Loucy (cell line): ENCODE data around the gene HS3ST5.
"Not testable (repeated sequence)": the region's sequence is repeated elsewhere in the genome, so short reads cannot be mapped to it uniquely, and the experiment has no call there.

Source experiments
- H2AFZ ChIP-seq: fragments of 200-600 bp; sonication (generic); 2 replicates; pipeline ENCODE4 v1.6.0; 2016; ENCODE audit warnings: antibody characterized with exemption, mild to moderate bottlenecking, low read length, moderate library complexity
- H3F3A ChIP-seq: fragments of 200-600 bp; 2 replicates; pipeline ENCODE4 v1.6.0; 2016; ENCODE audit warnings: antibody characterized with exemption, low read depth, mild to moderate bottlenecking
- H3K27me3 ChIP-seq: fragments of 200-600 bp; sonication (generic); 2 replicates; pipeline ENCODE4 v1.6.1; 2014; ENCODE audit warnings: low read length, mild to moderate bottlenecking; ENCODE audit not compliant: insufficient read depth, poor library complexity, severe bottlenecking
- H3K36me3 ChIP-seq: fragments of 200-600 bp; sonication (generic); 2 replicates; pipeline ENCODE4 v1.6.1; 2016; ENCODE audit warnings: low read length; ENCODE audit not compliant: insufficient read depth
- H3K4me1 ChIP-seq: fragments of 200-600 bp; sonication (generic); 2 replicates; pipeline ENCODE4 v1.5.1; 2014; ENCODE audit warnings: low read length, mild to moderate bottlenecking; ENCODE audit not compliant: insufficient read depth, poor library complexity, severe bottlenecking
- H3K4me2 ChIP-seq: fragments of 200-600 bp; sonication (generic); 2 replicates; pipeline ENCODE4 v1.6.0; 2014; ENCODE audit warnings: antibody characterized with exemption, low read length, low read depth, mild to moderate bottlenecking; ENCODE audit not compliant: poor library complexity, severe bottlenecking
- H3K4me3 ChIP-seq: fragments of 200-600 bp; sonication (generic); 2 replicates; pipeline ENCODE4 v1.5.1; 2014; ENCODE audit warnings: low read length, mild to moderate bottlenecking, mixed read lengths; ENCODE audit not compliant: poor library complexity, severe bottlenecking
- H3K79me2 ChIP-seq: fragments of 200-600 bp; sonication (generic); 2 replicates; pipeline ENCODE4 v1.6.1; 2014; ENCODE audit warnings: low read length; ENCODE audit not compliant: insufficient read depth
- H3K9ac ChIP-seq: fragments of 200-600 bp; sonication (generic); 2 replicates; pipeline ENCODE4 v1.6.0; 2014; ENCODE audit warnings: mild to moderate bottlenecking, low read depth, low read length, moderate library complexity; ENCODE audit not compliant: poor library complexity, severe bottlenecking
- H3K9me2 ChIP-seq: fragments of 200-600 bp; sonication (generic); replicated peaks from 2 replicates; pipeline ENCODE4 v1.6.1; 2016; ENCODE audit warnings: low read depth, low read length, mixed read lengths
- H3K9me3 ChIP-seq: fragments of 200-600 bp; sonication (generic); 2 replicates; pipeline ENCODE4 v1.6.1; 2014; ENCODE audit warnings: mild to moderate bottlenecking, antibody characterized with exemption, low read length, low read depth; ENCODE audit not compliant: insufficient read depth
- H4K20me1 ChIP-seq: fragments of 200-600 bp; sonication (generic); 2 replicates; pipeline ENCODE4 v1.6.0; 2014; ENCODE audit warnings: antibody characterized with exemption, low read length, mild to moderate bottlenecking; ENCODE audit not compliant: insufficient read depth, poor library complexity, severe bottlenecking
- CTCF ChIP-seq: fragments of 200-600 bp; sonication (generic); conservative IDR thresholded peaks from 2 replicates; pipeline ENCODE4 v1.5.1; 2014; ENCODE audit warnings: mild to moderate bottlenecking, antibody characterized with exemption, low read length
- EZH2phosphoT487 ChIP-seq: fragments of 200-600 bp; IDR thresholded peaks from 2 replicates; pipeline ENCODE4 v1.6.1; 2018; ENCODE audit warnings: antibody characterized with exemption, mild to moderate bottlenecking, moderate library complexity, borderline replicate concordance

HS3ST5 gene

GRCh38 chr6:114052141-114052540 lies 290.7 kb downstream of the HS3ST5 start:
- Histone ChIP-seq H3K4me1 (no peaks in the 10 kb centered on the region), H3K27me3 (no peaks in the 10 kb centered on the region), H3K9me3 (no peaks in the 10 kb centered on the region), H3K9ac (no peak overlapping the region), H3F3A (no peaks in the 10 kb centered on the region), H3K9me2 (no peaks in the 10 kb centered on the region), H3K4me3 (no peak overlapping the region), H3K4me2 (no peak overlapping the region), H4K20me1 (no peaks in the 10 kb centered on the region), H3K36me3 (no peaks in the 10 kb centered on the region), H3K79me2 (no peaks in the 10 kb centered on the region), H2AFZ (no peak overlapping the region)
- no peak for TF ChIP-seq EZH2phosphoT487

GRCh38 chr6:114051031-114051430 lies 291.8 kb downstream of the HS3ST5 start:
- no peak overlapping the region for H3K4me3 ChIP-seq
- no peaks in the 10 kb centered on the region for H4K20me1 ChIP-seq
- H3K9ac ChIP-seq: no peak overlapping the region
- H3K9me3 ChIP-seq: no peaks in the 10 kb centered on the region
- H3K9me2 ChIP-seq: no peaks in the 10 kb centered on the region
- no peaks in the 10 kb centered on the region for H3K27me3 ChIP-seq
- no peaks in the 10 kb centered on the region for H3K79me2 ChIP-seq
- TF ChIP-seq EZH2phosphoT487 (no peak), CTCF (no peak)
- H3F3A ChIP-seq: no peaks in the 10 kb centered on the region
- no peaks in the 10 kb centered on the region for H3K36me3 ChIP-seq
- H2AFZ ChIP-seq: no peak overlapping the region
- H3K4me2 ChIP-seq: no peak overlapping the region
- H3K4me1 ChIP-seq: no peaks in the 10 kb centered on the region

- H3K79me2 ChIP-seq: no peaks in the 10 kb centered on the region
- H3K9me2 ChIP-seq: no peaks in the 10 kb centered on the region
- TF ChIP-seq EZH2phosphoT487 (no peak), CTCF (no peak)
- H3K4me2 ChIP-seq: no peak overlapping the region
- no peaks in the 10 kb centered on the region for H3F3A ChIP-seq
- H2AFZ ChIP-seq: no peak overlapping the region
- H3K9ac ChIP-seq: no peak overlapping the region
- no peaks in the 10 kb centered on the region for H4K20me1 ChIP-seq
- no peaks in the 10 kb centered on the region for H3K4me1 ChIP-seq
- H3K4me3 ChIP-seq: no peak overlapping the region
- no peaks in the 10 kb centered on the region for H3K9me3 ChIP-seq
- no peaks in the 10 kb centered on the region for H3K36me3 ChIP-seq
- H3K27me3 ChIP-seq: no peaks in the 10 kb centered on the region
Observed at GRCh38 chr6:114049367-114049966, 293.4 kb downstream of the HS3ST5 start.

GRCh38 chr6:114044566-114044965 lies 298.3 kb downstream of the HS3ST5 start:
- H3K79me2 ChIP-seq, H2AFZ ChIP-seq, H3F3A ChIP-seq, H3K4me1 ChIP-seq, H3K9ac ChIP-seq, H3K9me2 ChIP-seq, H3K36me3 ChIP-seq, H3K27me3 ChIP-seq, H3K4me2 ChIP-seq, H3K9me3 ChIP-seq, H4K20me1 ChIP-seq, H3K4me3 ChIP-seq: not testable (repeated sequence)
